Stimulated activated CD8-positive, alpha-beta memory T cell treated with anti-CD3 and anti-CD28 coated beads, Interleukin-12 subunit alpha, Interleukin-12 subunit beta, amount 100 ng/mL, for 24 hours (primary cell): Measurements from ENCODE around the gene TSPAN2.

Source experiments
- DNase-seq: peaks from one replicate; pipeline ENCODE4 v3.0.0-alpha.2; 2020; ENCODE audit errors: extremely low read depth

TSPAN2 gene

GRCh38 chr1:115089420-115090185 lies at the start of gene TSPAN2:
TSS of gene TSPAN2 (minus strand) at chr1:115089503. CDS start at chr1:115089432, 71 bp downstream.
- no peak for DNase-seq

DNA sequence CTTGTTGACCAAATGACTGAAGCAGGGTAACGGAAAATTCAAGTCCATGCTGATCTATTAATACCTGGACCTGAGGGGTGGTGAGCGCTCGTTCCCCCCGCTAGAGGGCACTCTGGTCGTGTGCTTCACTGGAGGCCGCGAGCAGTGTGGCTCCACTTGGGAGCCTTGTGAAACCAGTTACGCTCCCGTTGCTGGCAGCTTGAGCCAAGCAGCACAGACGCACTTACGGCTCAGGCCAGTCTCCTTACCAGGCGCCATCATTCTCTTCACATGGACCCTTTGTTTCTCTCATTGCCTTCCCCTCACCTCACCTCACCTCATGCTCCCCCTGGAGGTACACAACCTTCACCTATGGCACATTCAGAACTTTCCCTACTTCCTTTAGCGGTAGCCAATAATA lies 49.7 kb upstream of the TSPAN2 start:
- DNase-seq, result no peak

DNA sequence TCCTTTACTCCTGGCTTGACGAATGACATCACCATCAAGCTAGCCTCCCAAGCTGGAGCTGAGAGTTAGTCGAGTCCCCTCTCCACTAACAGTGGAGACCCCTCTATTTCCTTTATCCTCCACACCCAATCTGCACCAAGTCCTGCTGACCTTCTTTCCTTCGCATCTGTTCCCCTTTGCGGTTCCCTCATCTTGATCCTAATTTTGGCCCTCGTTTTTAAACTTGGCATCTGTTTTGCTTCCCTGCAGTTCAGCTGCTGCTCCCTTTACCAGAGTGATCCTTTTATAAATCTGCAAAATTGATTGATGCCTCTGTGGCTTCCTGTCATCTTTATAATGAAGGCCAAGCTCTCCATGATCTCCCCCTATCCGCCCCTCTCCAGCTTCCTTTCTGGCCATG lies 49.0 kb upstream of the TSPAN2 start:
- DNase-seq, result no peak

- no peak for DNase-seq
Observed at GRCh38 chr1:115137191-115137590, 47.9 kb upstream of the TSPAN2 start.

- DNase-seq, result no peak
Observed at GRCh38 chr1:115136706-115137105, 47.4 kb upstream of the TSPAN2 start.

DNA sequence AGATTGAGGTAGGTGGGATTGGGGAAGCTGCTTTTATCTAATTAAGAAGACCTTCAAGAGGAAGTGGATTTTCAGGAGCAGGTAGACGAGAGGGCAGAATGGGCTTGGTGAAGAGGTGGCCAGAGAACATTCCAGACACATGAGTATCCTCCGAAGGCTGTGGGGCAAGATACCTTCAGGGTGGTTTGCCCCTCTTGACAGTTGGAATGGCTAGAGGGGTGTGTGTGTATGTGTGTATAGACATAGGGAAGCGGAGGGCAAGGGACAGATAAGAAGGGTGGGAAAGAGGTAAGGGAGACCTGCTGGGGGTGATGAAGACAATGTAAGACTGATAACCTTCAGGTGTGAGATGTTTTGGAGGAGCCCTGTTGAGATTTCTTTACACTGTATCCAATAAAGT lies 46.8 kb upstream of the TSPAN2 start:
- DNase-seq, result no peak

GRCh38 chr1:115135681-115136080 lies 46.4 kb upstream of the TSPAN2 start:
- no peak for DNase-seq

DNA sequence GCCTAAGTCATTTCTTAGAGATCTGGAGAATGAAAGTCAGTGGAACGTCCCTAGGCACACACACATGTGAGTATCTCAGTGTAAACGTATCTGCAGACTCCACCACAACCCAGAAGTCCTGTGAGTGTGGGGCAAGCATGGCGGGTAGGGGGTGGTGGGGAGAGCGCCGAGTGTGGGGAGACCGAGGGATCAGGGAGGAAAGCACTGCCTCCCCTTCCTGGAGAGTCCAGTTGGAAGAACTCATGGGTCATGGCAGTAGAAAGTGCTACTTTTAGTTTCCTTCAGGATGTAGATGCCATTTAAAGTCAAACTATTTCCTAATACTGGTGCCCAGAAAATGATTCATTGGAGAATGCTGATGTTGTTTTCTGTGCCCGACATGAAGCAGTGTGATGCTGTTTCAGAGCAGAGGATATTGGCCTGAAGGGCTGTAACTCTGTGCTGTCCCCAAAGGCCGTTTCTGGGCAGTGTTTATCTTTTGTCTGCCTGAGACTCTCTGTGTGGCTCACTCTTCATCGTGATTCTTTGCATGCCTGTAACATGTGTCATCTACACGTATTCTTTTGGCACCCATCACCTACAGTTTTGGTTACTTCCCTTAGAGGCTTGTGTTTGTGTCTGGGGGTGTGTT lies 45.7 kb upstream of the TSPAN2 start:
- DNase-seq, result no peak

GRCh38 chr1:115134231-115134630 lies 44.9 kb upstream of the TSPAN2 start:
- no peak for DNase-seq

GRCh38 chr1:115133440-115133839 lies 44.1 kb upstream of the TSPAN2 start:
- no peak for DNase-seq

DNA sequence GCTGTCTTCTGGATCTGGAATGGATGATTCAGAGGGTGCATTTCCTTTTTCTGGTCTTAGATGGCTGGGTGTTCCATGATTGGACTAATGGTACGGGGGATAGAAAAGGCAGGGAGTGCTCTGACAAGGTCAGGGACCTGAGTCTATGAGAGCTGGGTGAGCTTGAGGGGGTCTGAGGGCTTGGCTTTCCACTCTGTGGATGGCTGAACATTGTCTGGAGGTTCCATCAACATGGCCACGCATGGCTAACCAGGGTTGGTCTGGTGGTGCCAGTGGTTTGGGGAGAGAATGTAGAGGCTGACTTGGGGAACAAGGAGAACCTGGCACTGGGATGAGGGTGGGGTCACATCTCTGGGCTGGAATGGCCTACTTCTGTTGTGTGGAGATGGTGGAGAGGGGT lies 41.5 kb upstream of the TSPAN2 start:
- DNase-seq, result no peak

- no peak for DNase-seq
Observed at GRCh38 chr1:115129071-115129640, 39.9 kb upstream of the TSPAN2 start.

- DNase-seq, result no peak
Observed at GRCh38 chr1:115127539-115127938, 38.2 kb upstream of the TSPAN2 start.

DNA sequence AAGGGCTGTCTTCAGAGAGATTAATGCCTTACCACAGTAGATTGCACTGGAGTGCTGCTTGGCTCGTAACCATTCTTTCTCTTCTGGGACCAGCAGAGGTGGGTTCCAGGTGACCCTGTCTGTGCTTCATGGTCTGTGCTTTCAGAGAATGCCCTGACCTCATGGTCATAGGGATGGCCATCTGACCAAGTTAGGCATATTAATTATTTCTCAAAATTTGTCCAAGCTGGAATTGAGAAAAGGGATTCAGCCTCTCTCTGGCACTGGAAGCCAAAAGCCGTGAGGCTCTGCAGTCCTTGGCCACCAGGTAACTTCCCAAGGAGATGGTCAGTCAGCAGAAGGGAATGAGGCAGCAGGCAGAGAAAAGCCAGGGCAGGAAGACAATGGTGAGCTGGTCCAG lies 37.2 kb upstream of the TSPAN2 start:
- DNase-seq, result no peak

- no peak for DNase-seq
Observed at GRCh38 chr1:115123116-115123515, 33.8 kb upstream of the TSPAN2 start.

- no peak for DNase-seq
Observed at GRCh38 chr1:115121793-115122192, 32.5 kb upstream of the TSPAN2 start.

DNA sequence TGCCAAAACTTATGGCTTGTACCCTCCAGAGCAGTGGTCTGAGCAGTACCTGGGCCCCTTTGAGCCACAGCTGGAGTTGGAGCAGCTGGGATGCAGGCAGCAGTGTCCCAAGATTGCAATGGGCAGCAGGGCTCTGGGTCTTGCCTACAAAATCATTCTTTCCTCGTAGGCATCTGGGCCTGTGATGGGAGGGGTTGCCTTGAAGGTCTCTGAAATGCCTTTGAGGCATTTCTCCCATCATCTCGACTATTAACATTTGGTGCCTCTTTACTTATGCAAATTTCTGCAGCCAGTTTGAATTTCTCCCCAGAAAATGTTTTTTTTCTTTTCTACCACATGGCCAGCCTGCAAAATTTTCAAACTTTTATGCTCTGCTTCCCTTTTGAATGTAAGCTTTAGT lies 31.0 kb upstream of the TSPAN2 start:
- DNase-seq, result no peak

DNA sequence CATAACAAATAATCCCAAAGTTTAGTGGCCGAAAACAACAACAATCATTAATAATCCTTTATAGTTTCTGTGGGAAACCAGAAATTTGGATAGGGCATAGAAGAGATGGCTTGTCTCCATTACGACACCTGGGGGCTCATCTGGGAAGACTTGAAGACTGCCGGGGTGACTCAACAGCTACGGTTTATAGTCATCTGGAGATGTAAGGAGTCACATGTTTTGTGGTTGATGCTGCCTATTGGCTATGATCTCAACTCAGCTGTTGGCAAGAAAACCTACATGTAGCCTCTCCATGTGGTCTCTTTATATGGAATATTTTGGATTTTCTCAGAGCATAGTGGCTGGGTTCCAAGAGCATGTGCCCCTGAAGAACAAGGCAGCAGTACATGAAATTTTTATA lies 29.3 kb upstream of the TSPAN2 start:
- no peak for DNase-seq

GRCh38 chr1:115118086-115118485 lies 28.8 kb upstream of the TSPAN2 start:
- no peak for DNase-seq

- DNase-seq, result no peak
Observed at GRCh38 chr1:115117298-115117697, 28.0 kb upstream of the TSPAN2 start.

GRCh38 chr1:115116512-115116911 lies 27.2 kb upstream of the TSPAN2 start:
- DNase-seq, result no peak

DNA sequence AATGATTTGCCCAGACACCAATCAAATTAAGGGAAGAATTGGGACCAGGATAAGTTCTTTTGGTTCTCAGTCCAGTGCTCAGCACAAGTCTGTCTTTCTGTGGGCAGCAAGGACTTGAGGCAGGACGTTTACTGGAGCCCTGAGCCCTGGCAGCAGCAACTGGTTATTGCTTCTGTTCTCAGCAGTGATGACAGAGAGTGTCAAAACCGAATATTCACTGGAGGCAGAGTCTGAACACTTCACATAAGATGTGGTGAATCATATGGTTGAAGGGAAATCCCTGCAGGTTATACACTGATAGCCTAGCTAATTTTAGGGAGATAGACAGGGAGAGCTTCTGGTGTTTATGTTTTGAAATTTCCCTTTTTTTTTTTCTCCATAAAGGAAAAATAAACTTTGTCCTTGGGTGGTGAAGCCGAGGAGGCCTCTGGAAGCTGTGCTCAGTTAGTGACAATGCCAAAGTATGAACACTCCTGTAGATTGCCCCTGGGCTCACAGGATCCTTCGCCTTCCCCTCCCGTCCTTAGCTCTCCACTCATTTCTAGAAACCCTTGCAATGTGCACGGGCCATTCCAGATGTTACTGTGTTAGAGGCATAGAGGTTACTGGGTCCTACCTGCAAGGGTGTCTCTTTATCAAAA lies 26.3 kb upstream of the TSPAN2 start:
- DNase-seq, result no peak

DNA sequence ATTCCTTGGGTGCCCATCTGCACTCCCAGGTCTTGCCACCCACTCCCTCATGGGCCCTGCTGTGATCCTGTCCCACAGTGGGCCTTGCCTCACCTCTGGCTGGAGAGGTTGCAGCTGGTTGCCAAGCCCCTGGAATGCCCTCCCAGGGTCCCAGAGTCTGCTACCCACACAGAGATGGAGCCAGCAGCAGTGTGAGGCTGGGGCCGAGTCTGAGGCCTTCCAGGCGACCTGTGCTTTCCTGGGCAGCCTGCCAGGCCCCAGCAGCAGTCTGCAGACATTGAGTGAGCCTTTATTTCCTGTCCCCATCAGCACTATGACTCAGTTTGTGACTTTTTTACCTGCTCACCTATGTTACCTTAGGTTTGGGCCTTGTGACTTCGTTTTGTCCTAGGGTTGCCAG lies 25.0 kb upstream of the TSPAN2 start:
- no peak for DNase-seq
